Right ventricle myocardium superior (tissue), 1 donor: ENCODE results near the gene LHFPL2. TPM values are rescaled to one million over a fixed set of nuclear protein-coding genes. Genes with fewer than 3 reads are reported as not detected.

Source experiments
- ATAC-seq: fragments of 200-7000 bp; cut with Tn5 transposase; one replicate; pipeline ENCODE4 v1.9.1; 2020; ENCODE audit warnings: mild to moderate bottlenecking; ENCODE audit not compliant: poor library complexity
- DNase-seq: peaks from one replicate; pipeline ENCODE4 v3.0.0-alpha.2; 2020
- intact Hi-C: fragments of 100-400 bp; cut with DNase I; formaldehyde crosslinking; loops from one replicate; pipeline ENCODE4 v1.11.2; 2022
- total RNA-seq: library from RNA; stranded (reverse); fragmentation: NEBNext Ultra II Directional; extraction: Animal tissue kit (Norgen Biotek cat#: 25700); gene quantifications from one replicate; pipeline ENCODE4 v1.2.1, GENCODE V29; 2021
- donor health status: DM: no; HTN: yes; CAD: no; lungs with severe emphysema.

Gene LHFPL2
- total RNA-seq, 1 donor from 2014 or later = 5.0 TPM

DNA sequence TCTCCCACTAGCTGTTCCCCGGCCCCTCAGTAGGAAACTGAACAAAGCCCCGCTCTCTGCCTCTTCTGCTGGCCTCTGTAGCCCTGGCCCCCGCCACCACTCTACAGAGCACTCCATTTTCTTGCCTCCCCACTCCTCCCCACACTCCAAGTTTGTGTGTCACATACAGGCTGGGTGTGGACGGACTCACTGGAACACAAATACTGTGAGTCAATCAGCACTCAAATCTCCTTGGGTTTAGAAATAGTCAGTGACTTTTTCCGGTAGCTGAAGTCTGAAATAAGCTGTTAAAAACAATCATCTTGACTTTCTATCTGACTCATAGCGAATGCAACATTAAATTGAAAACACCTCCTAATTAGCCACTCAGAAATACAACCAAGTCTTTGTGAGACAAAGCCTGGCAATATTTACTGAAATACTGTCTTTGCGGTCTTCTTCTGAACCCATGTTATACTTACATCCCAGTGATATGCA is 122.5 kb downstream of the LHFPL2 start:
- peak; percentile 29 for ATAC-seq
- intact Hi-C loops = no loop called here
- no peak for DNase-seq

DNA sequence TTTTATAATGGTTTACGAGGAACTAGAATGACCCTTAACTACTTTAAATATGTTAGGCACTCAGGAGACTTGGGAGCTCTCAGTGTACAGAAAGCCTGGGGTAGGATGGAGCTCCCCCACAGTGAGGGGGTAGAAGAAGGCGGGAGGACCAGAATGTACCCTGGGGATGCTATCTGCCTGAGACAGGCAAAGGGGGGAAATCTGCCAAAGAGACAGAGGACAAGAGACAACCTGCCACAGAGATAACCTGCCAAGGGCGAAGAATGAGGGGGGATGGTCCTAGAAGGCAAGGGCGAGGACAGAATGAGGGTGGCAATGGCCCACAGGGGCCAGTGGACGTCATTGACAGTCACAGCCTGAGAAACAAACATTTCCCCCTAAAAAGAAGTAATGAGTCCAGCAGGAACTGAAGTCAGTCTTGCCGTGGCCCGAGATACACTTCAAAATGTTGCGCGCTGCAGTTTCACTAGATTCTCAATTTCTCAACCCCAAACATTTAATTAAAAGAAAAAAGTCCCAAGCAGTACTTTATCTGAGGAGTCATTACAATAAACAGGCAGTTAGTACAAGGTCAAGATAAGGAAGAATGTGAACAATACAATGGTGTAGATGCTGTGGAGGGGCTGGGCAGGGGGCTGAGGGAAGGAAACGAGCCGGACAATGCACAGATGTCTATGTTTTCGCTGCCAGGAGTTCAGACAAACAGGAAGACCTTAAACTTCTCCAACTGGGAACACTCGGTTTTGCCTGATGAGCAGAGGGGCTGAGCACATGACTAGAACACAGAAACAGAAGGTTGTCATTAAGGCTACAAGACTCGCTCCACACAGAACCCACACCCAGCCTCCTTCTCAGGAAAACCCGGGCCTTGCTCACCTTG is 125.0 kb downstream of the LHFPL2 start:
- ATAC-seq = no peak
- intact Hi-C loops = no loop called here
- DNase-seq = no peak

DNA sequence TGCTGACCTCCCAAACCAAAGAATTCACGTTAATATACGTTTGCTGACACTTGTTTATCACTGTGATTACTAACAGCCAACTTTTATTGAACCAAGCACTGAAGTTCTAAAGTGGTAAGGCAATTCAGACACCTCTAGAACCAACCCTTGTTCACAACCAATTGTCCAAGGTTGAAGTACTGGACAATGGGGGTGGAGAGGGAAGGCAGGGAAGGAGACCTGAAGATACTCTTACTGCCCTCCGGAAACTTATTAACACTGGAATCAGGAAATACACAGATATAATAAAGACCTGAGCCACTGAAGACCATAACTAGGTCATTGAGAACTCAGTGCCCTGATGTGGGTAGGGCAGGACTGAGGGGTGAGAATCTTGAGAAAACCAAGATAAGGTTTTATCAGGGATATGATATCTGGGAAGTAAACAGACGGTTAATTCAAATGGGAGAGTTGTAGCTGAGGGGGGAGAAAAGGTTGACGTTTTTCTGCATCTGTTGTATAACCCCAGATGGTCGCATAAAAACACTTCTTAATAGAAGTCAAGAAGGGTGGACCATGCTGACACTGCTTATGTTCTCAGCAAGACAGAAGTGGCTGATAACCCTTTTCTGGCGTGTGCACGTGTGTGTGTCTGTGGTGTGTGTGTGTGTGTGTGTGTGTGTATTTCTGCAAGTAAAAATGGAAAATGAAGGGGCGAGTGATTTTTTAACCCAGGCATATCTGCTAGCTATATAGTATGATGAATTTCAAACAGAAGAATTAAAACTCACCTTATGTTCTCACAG is 125.9 kb downstream of the LHFPL2 start:
- intact Hi-C loops = no loop called here
- ATAC-seq = no peak

DNA sequence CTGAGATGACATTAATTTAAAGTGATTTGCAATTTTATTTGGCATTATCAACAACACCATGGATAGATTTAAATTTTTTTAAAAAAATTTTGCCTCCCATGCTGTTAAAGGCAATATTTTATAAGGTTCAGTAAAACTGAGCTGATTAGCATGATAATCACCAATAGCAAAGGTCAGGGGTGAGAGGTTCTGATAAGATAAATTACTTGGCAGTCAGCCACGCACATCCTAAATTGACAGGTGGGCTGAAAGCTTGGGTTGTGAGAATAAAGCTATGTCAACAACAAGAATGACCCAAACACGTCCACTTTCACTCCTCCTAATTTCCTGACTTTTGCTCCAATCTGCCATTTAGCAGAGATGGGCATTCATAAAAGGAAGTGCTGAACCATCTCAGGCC is 127.1 kb downstream of the LHFPL2 start:
- DNase-seq (no peak), ATAC-seq (no peak)
- intact Hi-C loops = no loop called here

More for the DNA sequence above, 125.9 kb downstream of the LHFPL2 start:
- DNase-seq = no peak

DNA sequence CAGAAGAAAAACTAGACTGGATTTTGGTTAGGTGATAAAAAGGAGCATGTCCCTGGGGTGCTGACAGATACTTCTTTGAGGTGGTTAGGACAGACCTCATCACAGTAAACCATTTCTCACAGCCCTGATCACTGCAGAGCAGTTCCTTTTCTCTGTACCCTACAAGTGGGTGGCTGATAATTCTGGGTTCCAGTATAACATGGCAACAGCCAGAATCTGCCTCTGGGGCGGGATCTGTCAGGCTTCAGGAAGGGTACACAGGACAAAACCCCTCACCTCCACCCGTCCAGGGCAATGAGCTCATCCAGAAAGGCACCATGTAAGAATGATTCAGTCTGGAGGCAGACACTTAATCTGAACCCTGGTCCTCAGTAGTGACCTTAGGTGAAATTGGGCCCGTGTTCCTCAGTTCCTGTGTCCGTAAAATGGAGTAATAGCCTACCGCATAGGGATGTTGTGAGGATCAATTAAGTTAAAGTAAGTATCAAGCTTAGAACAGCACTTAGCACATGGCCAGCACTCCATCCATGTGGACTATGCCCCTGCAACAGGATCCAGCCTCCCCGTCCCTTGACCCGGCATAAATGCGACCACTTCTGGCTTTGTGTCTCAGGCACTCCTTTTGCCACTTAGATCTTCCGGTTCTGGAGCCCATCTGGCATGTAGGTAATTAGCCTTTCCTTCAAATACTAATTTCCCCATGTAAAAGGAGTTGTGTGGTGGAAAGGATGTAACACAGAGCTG is 129.2 kb downstream of the LHFPL2 start:
- intact Hi-C loops = no loop called here
- ATAC-seq (no peak), DNase-seq (no peak)

DNA sequence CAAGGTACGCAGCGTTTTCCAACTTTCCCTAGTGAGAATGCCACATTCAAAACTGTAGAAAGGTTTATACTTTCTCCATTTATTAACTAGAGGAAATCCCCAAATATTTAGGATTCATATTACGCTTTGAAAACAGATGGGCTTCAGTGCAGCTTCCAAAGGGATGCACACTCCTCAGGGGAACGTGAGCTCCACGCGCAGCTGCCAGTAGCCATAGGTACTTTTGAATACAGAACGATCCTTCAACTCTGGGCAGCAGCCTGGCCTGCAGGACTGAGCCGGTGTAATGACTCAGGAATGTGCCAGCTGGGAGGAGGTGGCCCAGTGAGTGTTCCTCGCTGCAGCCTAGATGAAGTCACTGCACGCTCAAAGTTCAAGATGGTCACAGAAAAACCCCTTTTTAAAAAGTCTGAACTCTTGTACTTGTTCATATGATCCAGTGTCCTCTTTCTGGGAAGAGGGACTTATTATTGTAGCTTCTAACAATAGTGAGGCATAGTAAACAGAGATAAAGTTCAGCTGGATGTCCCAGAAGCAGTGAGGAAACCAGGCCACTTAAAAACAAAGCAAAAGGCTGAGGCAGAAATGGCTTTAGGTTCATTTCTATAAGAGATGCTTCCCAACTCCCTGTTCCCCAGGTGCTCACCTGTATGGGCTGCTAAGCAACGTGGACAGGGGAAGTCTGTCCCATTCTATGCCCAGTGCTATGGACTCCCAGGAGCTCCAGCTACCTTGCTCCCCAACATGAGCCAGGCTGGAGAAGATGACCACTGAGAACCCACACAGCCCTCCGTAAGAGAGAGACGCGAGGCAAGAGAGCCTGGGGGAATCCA is 130.0 kb downstream of the LHFPL2 start:
- ATAC-seq = peak; percentile 90
- intact Hi-C loops = no loop called here
- DNase-seq = peak; percentile 69

DNA sequence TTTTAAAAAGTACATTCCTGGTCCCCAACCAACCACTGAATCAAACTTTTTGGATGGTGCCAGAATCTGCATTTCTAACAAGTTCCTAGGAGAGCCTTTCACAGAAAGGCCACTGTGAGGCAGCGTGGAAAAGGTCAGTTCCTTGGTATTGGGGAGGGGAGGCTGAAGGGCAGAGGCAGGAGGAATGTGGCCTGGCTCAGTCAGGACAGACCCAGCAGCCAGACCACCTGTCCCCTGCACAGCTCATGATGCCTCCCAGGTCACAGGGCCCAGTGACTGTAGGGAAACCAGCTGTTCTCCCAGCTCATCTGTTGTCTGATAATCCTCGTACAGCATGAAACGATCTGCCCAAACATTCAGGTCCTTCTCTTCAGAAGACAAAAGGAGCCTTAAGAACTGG is 132.9 kb downstream of the LHFPL2 start:
- no peak for DNase-seq
- ATAC-seq = no peak
- intact Hi-C loops = no loop called here

DNA sequence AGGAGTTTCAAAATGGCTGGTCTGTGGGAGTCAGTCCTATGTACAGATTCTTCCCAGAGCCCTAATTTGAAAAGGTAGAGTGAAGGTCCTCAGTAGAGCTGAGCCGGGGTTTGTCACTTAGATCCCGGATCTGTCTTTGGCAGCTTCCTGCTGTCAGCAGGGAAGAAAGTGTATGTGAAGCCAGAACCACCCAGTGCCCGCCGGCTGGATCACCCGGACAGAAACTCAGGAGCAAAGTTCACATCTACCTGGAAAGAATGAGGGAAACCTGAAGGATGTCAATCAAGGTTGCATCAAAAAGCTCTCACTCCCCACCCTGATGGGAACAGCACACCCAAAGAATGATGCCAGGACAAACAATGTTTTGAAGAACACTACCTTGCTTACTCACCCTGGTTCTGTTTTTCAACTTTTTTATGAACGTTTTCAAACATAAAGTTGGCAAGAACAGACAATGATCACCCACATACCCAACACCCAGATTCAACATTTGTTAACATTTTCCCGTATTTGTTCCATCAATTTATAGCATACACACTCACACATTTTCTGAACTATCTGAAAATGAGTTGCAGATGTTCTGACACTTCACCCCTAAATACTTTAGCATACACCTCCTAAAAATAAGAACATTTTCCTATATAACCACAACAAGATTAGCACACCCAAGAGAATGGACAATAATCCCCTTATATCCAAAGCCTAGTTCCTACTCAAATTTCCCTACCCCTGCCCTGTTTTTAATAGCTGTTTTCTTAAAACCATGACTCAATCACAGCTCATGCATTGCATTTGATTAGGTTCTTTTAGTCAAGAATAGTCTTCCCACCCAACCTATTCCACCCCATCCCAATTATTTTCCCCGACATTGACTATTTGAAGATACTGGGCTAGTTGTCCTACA is 133.9 kb downstream of the LHFPL2 start:
- DNase-seq (no peak), ATAC-seq (no peak)
- intact Hi-C loops = no loop called here

DNA sequence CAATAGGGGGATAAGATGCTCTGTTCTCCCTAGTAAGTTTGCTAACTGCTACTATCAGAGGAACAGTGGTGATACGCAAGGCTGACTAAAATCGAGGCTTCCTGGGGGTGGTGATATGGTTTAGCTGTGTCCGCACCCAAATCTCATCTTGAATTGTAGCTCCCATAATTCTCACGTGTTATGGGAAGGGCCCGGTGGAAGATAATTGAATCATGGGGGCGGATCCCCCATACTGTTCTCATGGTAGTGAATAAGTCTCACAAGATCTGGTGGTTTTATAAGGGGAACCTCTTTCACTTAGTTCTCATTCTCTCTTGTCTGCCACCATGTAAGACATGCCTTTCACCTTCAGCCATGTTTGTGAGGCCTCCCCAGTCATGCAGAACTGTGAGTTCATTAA is 135.1 kb downstream of the LHFPL2 start:
- ATAC-seq (no peak), DNase-seq (no peak)
- intact Hi-C loops = no loop called here

DNA sequence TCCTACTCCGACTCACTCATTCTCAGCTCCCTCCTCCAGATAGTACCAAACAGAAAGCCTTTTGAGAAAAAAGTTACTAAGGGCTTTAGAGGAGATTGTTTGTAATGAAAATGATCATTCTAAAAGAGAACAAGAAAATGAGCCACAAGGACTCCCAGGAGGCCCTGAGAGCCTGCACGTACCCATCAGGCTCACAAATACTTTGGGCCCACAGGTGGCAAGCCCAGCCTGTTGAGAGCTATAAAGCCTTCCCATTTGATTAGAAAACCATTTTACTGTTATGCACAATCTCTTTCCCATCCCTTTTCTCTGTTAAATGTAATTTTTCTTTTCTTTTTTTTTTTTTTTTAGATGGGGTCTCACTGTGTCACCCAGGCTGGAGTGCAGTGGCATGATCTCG is 136.1 kb downstream of the LHFPL2 start:
- intact Hi-C loops = no loop called here
- DNase-seq (no peak), ATAC-seq (no peak)

DNA sequence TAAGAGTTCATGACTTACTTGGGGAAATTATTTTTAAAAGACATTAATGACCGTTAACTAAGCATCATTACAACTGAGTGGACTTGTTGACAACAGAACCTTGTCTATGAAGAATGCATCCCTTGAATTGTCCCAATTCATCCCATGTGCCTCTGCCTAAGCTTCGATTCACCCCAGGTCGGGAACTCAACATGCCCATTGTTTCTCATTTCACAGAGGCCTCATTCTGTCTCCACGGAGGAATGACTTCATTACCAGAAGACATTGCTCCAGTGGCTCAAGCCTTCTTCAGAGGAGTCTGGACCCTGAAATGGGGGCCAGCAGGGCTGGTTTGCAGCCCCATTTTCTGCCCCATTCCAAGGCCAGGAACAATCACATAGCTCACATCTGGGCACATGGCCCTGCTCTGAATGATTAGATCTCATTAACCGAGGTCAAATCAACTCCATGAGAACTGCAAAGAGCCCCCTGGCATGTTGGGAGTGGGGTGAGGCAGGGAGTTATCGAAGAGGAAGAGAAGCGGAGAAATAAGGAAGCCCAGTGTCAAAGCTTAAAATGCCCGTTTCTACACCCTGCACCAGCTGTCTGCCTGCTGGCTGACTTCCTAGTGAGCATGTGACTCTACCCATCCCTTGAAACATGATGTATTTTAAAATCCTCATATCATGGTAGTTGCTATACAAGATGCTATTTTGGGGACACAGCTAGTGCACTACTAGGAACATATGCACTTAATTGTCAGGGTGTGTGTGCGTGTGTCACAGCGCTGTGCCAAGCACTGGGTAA is 137.3 kb downstream of the LHFPL2 start:
- DNase-seq (peak; percentile 58), ATAC-seq (peak; percentile 51)
- intact Hi-C loops = no loop called here

DNA sequence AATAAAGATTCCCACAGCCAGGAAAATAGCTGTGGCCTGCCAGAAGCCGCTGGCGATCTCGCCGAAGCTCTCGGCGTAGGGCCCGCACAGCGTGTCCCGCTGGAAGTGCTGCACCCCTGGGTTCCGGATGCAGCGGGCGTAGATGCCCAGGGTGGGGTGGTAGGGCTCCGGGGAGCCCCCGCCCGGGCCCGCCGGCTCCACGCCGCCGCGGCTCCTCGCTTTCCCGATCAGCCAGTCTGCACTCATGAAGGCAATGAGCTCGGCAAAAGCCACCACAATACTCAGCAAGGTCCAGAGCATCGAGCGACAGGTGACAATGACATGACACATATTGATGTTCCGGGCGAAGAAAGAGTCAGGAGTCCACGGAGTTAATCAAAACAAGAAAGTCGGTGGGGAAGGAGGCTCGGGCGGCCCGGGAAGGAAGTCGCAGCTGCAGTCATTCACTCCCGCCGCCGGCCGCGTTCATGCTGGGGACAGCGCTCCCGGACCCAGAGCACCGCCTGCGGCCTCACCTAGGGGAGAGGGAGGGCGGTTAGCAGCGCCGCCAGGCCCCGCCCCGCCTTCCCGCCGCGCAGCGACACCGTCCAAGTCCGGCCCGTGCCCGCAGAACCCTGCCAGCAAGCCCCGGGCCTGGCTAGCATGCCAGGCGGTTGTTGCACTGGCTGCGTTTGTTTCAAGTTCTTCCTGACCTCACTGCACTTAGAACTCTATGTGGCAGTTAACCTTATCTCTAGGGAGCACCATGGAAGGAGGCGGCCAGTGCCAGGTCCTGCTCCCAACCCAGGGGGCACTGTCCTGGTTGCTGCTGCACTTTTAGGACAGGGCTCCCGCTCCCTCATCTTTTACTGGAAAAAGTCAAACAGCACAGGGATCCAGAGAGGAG is 138.4 kb downstream of the LHFPL2 start:
- DNase-seq (peak; percentile 88), ATAC-seq (peak; percentile 95)
- intact Hi-C loops = no loop called here

DNA sequence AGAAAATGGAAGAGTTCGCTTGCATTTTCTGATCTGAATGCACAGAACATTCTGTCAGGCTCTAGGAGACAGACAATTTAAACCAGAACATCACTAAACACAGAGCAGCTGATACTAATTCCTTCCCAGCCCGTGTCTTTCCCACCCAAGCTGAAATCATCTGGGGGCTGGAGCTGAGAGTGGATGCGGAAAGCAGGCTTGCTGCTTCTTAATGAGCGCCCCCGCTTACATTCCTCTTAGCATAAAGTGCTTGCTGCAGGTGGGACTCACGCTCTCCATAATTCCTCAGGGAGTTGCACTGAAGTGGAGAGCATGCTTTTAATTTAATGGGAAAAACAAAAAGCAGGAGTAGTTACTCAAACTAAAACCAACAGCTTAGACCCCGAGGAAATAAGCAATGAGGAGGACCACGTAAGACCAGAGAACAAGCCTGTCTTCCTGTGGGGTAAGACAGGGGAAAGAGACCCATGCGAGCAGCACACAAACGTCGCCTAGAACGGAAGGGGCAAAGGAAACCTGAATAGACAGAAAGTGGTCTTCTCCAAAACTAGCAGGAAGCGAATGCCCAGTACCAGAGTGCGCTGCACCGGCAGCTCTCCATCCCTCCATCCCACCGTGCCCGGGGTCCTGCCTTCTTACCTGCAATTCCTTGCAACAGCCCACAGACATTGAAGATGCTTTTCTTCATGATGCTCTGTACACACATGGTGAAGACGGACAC is 139.3 kb downstream of the LHFPL2 start:
- intact Hi-C loops = no loop called here
- ATAC-seq (no peak), DNase-seq (no peak)

DNA sequence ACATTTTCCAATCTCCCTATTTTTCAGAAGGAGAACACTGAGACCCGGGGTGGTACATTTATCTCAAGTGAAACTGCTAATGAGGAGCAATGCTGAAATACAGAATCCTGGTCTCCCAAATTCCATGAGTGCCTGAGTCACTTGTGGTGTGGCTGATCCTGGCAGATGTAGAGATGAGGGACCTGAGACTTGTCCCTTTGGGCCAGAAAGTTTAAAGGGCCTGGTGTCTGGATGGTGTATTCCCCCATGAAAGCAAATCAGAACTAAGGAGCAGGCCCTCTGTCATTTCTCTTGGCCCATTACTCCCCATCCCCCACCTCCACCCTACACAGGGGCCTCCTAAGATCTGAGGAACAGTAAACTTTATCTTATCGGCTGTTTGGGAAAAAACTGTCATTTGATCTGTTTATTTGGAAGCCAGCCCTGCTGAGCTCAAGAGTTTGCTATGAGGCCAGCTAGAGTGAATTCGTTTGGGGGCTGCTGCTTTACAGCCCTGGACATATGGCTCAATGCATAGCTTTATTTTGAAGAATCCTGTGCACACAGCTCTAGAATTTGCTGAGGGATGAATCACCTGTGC is 140.3 kb downstream of the LHFPL2 start:
- no peak for ATAC-seq
- no peak for DNase-seq
- intact Hi-C loops = no loop called here

DNA sequence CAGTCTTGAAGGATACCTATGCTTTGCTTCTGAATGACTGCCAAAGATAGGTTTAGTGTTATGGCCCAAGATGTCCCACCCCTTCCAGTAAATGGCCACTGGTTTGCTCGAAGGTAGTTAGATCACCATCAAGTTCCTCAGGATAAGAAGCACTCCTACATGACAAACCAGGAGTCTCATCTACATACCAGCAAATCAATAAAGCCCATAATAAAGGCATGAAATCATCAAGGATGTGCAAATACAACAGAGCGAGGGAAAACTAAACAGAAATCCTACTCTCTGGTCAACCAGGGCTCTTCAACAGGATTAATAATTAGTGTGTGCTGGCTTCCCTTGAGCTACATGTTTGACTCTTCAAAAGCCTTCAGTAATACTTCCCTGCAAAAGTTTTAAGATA is 141.0 kb downstream of the LHFPL2 start:
- intact Hi-C loops = no loop called here
- no peak for DNase-seq
- ATAC-seq = no peak
